Panc1 (cell line): ENCODE data around the gene ACSS1.

Source experiments
- CTCF ChIP-seq: fragments of 450-650 bp; IDR thresholded peaks from 2 replicates; pipeline ENCODE4 v1.5.1; 2017; ENCODE audit warnings: mild to moderate bottlenecking
- POLR2AphosphoS5 ChIP-seq: IDR thresholded peaks from 2 replicates; pipeline ENCODE4 v1.6.1; 2012; ENCODE audit warnings: mild to moderate bottlenecking, low read depth, low read length, moderate library complexity

- TF ChIP-seq POLR2AphosphoS5 (no peak), CTCF (no peak)
Observed at GRCh38 chr20:25103526-25103925, 45.6 kb upstream of the ACSS1 start.
